HepG2 (cell line): ENCODE data around the gene PLCB1. TPM values are rescaled to one million over a fixed set of nuclear protein-coding genes. Genes with fewer than 3 reads are reported as not detected.

Source experiments
- ATRX ChIP-seq: sonication (generic); formaldehyde crosslinking; IDR thresholded peaks from 2 replicates; pipeline ENCODE4 v1.4.0; 2020; ENCODE audit warnings: missing genetic modification reagents, borderline replicate concordance
- CENPT ChIP-seq: sonication (generic); formaldehyde crosslinking; IDR thresholded peaks from 2 replicates; pipeline ENCODE4 v1.8.0; 2022; ENCODE audit warnings: low read depth, mild to moderate bottlenecking, moderate library complexity, missing genetic modification reagents
- FOXA1 ChIP-seq, 2 experiments: fragments of 450-650 bp in 1 of 2; sonication (generic) in 1 of 2; formaldehyde crosslinking in 1 of 2; IDR thresholded peaks; 2 replicates each; pipeline versions ENCODE4 v1.4.0 to v1.6.1; 2016 to 2020; ENCODE audit warnings: missing genetic modification reagents in 1 of 2
- FOXK2 ChIP-seq: fragments of 450-650 bp; IDR thresholded peaks from 2 replicates; pipeline ENCODE4 v1.6.1; 2016
- HMGXB4 ChIP-seq, 2 experiments: sonication (generic) in 1 of 2; formaldehyde crosslinking in 1 of 2; IDR thresholded peaks; 2 replicates each; pipeline versions ENCODE4 v1.4.0 to v1.6.1; 2018 to 2020; ENCODE audit warnings: missing genetic modification reagents in 2 of 2, borderline replicate concordance in 1 of 2, low read depth in 1 of 2, mild to moderate bottlenecking in 1 of 2, missing biosample characterization in 1 of 2
- MLLT10 ChIP-seq: sonication (generic); formaldehyde crosslinking; IDR thresholded peaks from 2 replicates; pipeline ENCODE4 v1.4.0; 2020; ENCODE audit warnings: missing genetic modification reagents
- NFIB ChIP-seq: sonication (generic); formaldehyde crosslinking; IDR thresholded peaks from 2 replicates; pipeline ENCODE4 v1.9.0; 2021; ENCODE audit warnings: missing genetic modification reagents, mild to moderate bottlenecking, borderline replicate concordance
- NRL ChIP-seq: sonication (generic); formaldehyde crosslinking; IDR thresholded peaks from 2 replicates; pipeline ENCODE4 v1.5.0; 2020; ENCODE audit warnings: missing genetic modification reagents, mild to moderate bottlenecking, moderate library complexity, borderline replicate concordance
- PRMT3 ChIP-seq: sonication (generic); formaldehyde crosslinking; IDR thresholded peaks from 2 replicates; pipeline ENCODE4 v1.8.1; 2022; ENCODE audit warnings: low read depth, mild to moderate bottlenecking, moderate library complexity, missing genetic modification reagents, borderline replicate concordance
- RARG ChIP-seq: sonication (generic); formaldehyde crosslinking; IDR thresholded peaks from 2 replicates; pipeline ENCODE4 v1.4.0; 2020; ENCODE audit warnings: low read depth, mild to moderate bottlenecking, missing genetic modification reagents
- SMARCE1 ChIP-seq: fragments of 450-650 bp; IDR thresholded peaks from 2 replicates; pipeline ENCODE4 v1.6.1; 2017; ENCODE audit warnings: borderline replicate concordance
- SMC3 ChIP-seq: IDR thresholded peaks from 2 replicates; pipeline ENCODE4 v1.6.1; 2011; ENCODE audit warnings: low read length, improper control_type of control experiment
- TARDBP ChIP-seq: sonication (generic); formaldehyde crosslinking; IDR thresholded peaks from 2 replicates; pipeline ENCODE4 v1.8.0; 2022; ENCODE audit warnings: mild to moderate bottlenecking, missing genetic modification reagents
- TBL1XR1 ChIP-seq: fragments of 150-350 bp; IDR thresholded peaks from 2 replicates; pipeline ENCODE4 v1.6.1; 2014; ENCODE audit warnings: borderline replicate concordance, low read length; ENCODE audit not compliant: partially characterized antibody
- TOPORS ChIP-seq: sonication (generic); formaldehyde crosslinking; IDR thresholded peaks from 2 replicates; pipeline ENCODE4 v1.8.0; 2023; ENCODE audit warnings: mild to moderate bottlenecking, missing genetic modification reagents
- ZMAT3 ChIP-seq: sonication (generic); formaldehyde crosslinking; conservative IDR thresholded peaks from 2 replicates; pipeline ENCODE4 v1.7.0; 2021; ENCODE audit warnings: missing genetic modification reagents
- ZNF101 ChIP-seq: sonication (generic); formaldehyde crosslinking; IDR thresholded peaks from 2 replicates; pipeline ENCODE4 v1.4.0; 2020; ENCODE audit warnings: mild to moderate bottlenecking, low read depth, missing genetic modification reagents, borderline replicate concordance
- ZNF138 ChIP-seq: sonication (generic); formaldehyde crosslinking; IDR thresholded peaks from 2 replicates; pipeline ENCODE4 v1.5.0; 2020; ENCODE audit warnings: mild to moderate bottlenecking, low read depth, missing genetic modification reagents
- ZNF326 ChIP-seq: sonication (generic); formaldehyde crosslinking; IDR thresholded peaks from 2 replicates; pipeline ENCODE4 v1.4.0; 2020; ENCODE audit warnings: missing genetic modification reagents, borderline replicate concordance
- ZNF333 ChIP-seq: sonication (generic); formaldehyde crosslinking; IDR thresholded peaks from 2 replicates; pipeline ENCODE4 v1.4.0; 2020; ENCODE audit warnings: mild to moderate bottlenecking, missing genetic modification reagents, borderline replicate concordance
- ZNF720 ChIP-seq: sonication (generic); formaldehyde crosslinking; IDR thresholded peaks from 2 replicates; pipeline ENCODE4 v1.4.0; 2020; ENCODE audit warnings: missing genetic modification reagents
- ZNF775 ChIP-seq: sonication (generic); formaldehyde crosslinking; IDR thresholded peaks from 2 replicates; pipeline ENCODE4 v1.4.0; 2020; ENCODE audit warnings: missing genetic modification reagents, mild to moderate bottlenecking, moderate library complexity, borderline replicate concordance
- polyA plus RNA-seq, 8 experiments: library from polyadenylated mRNA; depleted of rRNA in 3 of 8; stranded (reverse) in 7 of 8; unstranded in 1 of 8; fragments of >200 nt; fragmentation: Illumina TruSeq in 4 of 8; extraction: Trizol in 4 of 8; gene quantifications; 2 replicates each; pipeline versions ENCODE4 v1.2.1 to v1.2.3, GENCODE V29; 2011 to 2016; ENCODE audit warnings: low read depth in 4 of 8, missing spikeins in 1 of 8, mixed read lengths in 1 of 8; ENCODE audit not compliant: insufficient read depth in 1 of 8
- total RNA-seq, 5 experiments: library from RNA; depleted of rRNA; stranded (reverse); fragments of >200 nt; fragmentation: Illumina TruSeq; extraction: Trizol; gene quantifications; 2 replicates each; pipeline ENCODE4 v1.2.3, GENCODE V29; 2016; ENCODE audit warnings: low read depth in 1 of 5
- TF ChIP-seq, protein P1 (sequence below): sonication (generic); formaldehyde crosslinking; IDR thresholded peaks from 2 replicates; pipeline ENCODE4 v1.8.1; 2022; ENCODE audit warnings: mild to moderate bottlenecking, missing genetic modification reagents

Gene PLCB1
- total and polyA plus RNA-seq, 2 of the 13 experiments (the other 11 are each of a cell fraction or from before 2014, with no cell fraction given), result 42.4 to 55.9 TPM

GRCh38 chr20:8366303-8366923, 234.3 kb downstream of the PLCB1 start (continued):
- TF ChIP-seq RARG (CRISPR knock-in tag) (no peak), TOPORS (CRISPR knock-in tag) (0 out of 2 replicates have a peak, but pooled peaks have one; percentile 27), ZNF138 (CRISPR knock-in tag) (no peak), HMGXB4 (CRISPR knock-in tag; IDR thresholded peaks at IDR 0.05; ENCODE audit: borderline replicate concordance in 1 of 2, low read depth in 1 of 2) (no peak), SMC3 (no peak), TARDBP (peak; percentile 38; the same call in 1 of the 2 replicates), ZNF775 (CRISPR knock-in tag) (no peak), ZMAT3 (CRISPR knock-in tag) (0 out of 2 replicates have a peak, but pooled peaks have one; percentile 26), TBL1XR1 (no peak), SMARCE1 (no peak), FOXA1 (IDR thresholded peaks at IDR 0.05) (no peak), FOXA1 (CRISPR knock-in tag; IDR thresholded peaks at IDR 0.05) (peak; percentile 80), ZNF101 (CRISPR knock-in tag) (no peak), ZNF333 (CRISPR knock-in tag) (no peak), CENPT (CRISPR knock-in tag) (no peak), ATRX (no peak), NRL (CRISPR knock-in tag) (no peak), ZNF326 (CRISPR knock-in tag) (no peak), MLLT10 (CRISPR knock-in tag) (no peak), ZNF720 (CRISPR knock-in tag) (no peak), NFIB (CRISPR knock-in tag) (no peak), FOXK2 (no peak), PRMT3 (CRISPR knock-in tag) (no peak)
- TF ChIP-seq, protein P1, sequence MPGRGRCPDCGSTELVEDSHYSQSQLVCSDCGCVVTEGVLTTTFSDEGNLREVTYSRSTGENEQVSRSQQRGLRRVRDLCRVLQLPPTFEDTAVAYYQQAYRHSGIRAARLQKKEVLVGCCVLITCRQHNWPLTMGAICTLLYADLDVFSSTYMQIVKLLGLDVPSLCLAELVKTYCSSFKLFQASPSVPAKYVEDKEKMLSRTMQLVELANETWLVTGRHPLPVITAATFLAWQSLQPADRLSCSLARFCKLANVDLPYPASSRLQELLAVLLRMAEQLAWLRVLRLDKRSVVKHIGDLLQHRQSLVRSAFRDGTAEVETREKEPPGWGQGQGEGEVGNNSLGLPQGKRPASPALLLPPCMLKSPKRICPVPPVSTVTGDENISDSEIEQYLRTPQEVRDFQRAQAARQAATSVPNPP (CRISPR knock-in tag), result no peak
